GM18526 (cell line): Measurements from ENCODE around the gene RBBP8NL.

ENCODE experiments used
- POLR2A ChIP-seq: IDR thresholded peaks from 3 replicates; pipeline ENCODE4 v1.6.1; 2011; ENCODE audit not compliant: insufficient read length; ENCODE audit errors: extremely low read depth

RBBP8NL gene

GRCh38 chr20:62363920-62364851 lies 63.2 kb downstream of the RBBP8NL start:
- TF ChIP-seq POLR2A, result no peak

GRCh38 chr20:62362991-62363919 lies 64.1 kb downstream of the RBBP8NL start:
- no peak for TF ChIP-seq POLR2A

- TF ChIP-seq POLR2A, result no peak
These were observed 64.8 kb downstream of the RBBP8NL start for GRCh38 chr20:62362590-62362940.

DNA sequence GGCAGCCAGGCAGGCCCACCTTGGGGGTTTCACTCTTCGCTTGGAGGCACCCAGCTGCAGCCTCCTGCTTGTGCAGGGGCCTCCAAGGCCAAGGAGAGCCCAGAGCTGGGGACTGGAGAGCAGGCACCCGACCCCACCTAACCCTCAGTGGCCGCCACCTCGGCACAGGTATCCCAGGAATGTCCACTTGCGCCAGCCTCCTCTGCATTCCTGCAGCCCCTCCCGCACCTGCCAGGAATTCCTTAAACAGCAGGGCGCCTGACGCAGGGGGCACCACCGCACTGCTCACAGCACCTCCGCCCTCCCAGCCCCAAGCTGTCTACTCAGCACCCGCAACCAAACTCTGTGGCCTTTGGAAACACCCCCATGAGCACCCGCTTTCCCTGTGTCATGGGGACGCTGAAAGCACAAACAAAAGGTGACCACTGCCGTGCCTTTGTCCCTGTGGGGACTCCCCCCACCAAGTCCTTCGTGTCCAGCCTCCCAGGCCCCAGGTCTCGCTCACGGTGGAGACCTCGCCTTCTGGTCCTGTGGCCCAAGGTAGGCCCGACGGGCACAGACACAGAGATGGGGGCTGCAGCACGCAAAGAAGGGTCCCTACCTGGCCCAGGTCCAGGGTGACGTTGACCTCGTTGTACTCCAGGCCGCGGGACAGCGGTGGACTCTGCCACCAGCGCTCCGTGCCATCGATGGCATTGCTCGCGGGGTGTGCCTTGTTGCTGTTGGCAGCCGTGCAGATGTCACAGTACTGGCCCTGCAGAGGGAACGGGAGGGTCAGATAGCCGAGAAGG lies 65.3 kb downstream of the RBBP8NL start:
- TF ChIP-seq POLR2A, result no peak

- TF ChIP-seq POLR2A, result no peak
These were observed 66.2 kb downstream of the RBBP8NL start for GRCh38 chr20:62360854-62361798.
